Measurements from ENCODE around the gene MAPK14.

MAPK14 gene

DNA sequence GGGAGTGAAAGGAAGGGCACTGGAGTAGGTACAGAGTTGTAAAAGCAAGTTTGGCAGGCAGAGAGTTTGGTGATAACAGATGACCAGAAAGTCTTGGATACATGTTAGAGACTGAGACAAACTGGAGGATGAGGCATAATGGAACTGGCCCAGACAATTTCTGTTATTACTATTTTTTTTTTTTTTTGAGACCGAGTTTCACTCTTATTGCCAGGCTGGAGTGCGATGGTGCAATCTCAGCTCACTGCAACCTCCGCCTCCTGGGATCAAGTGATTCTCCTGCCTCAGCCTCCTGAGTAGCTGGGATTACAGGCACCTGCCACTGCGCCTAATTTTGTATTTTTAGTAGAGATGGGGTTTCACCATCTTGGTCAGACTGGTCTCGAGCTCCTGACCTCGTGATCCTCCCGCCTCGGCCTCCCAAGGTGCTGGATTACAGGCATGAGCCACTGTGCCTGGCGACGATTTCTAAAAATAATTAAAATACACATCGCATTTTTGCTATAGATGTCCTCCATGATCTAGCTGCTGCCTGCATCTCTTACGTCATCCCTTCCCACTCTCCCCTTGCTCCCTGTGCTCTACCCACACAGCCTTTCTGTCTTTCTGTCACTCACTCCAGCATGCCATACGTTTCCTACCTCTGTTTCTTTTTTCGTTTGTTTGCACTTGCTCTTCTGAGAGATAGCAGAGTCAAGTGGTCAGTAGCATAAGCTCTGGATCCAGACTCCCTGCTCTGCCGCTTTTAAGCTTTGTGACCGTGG, 23.5 kb downstream of the MAPK14 start:
- no peaks in the 10 kb centered on the region for H3K27me3 ChIP-seq (ENCODE audit: control insufficient read depth, insufficient read depth, low read length)
- H2AFZ ChIP-seq: no peak overlapping the region
- no peaks in the 10 kb centered on the region for H3K36me3 ChIP-seq (ENCODE audit: control insufficient read depth, insufficient read depth, low read length)
- no peak overlapping the region for H3K4me2 ChIP-seq (ENCODE audit: low read length)
- H3K79me2 ChIP-seq: peaks cover 32% of the 10 kb centered on the region
- no peak overlapping the region for H3K9ac ChIP-seq
- TF ChIP-seq CTCF (IDR thresholded peaks at IDR 0.05): no peak
- H3K27ac ChIP-seq: no peak overlapping the region
- H3K4me1 ChIP-seq: peaks cover 3% of the 10 kb centered on the region
- no peak overlapping the region for H3K4me3 ChIP-seq (ENCODE audit: low read depth, low read length)
- no peaks in the 10 kb centered on the region for H3K9me3 ChIP-seq (ENCODE audit: control insufficient read depth, low read length)

DNA sequence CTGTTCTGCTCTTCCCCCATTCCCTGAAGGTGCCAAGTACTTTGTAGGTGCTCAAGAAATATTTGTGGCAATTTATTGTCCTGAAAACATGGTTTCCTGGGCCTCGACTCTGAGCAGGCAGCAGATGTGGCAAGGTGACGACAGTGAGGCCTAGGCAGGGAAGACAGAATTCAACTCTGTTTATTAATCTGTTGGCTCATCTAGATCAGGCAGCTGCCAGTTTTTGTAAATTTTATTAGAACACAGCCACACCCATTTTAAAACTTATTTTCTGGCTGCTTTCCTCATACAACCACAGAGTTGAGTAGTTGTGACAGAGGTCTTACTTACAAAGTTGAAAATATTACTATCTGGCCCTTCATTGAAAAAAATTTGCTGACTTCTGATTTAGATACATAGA, 24.5 kb downstream of the MAPK14 start:
- H3K36me3 ChIP-seq (ENCODE audit: control insufficient read depth, insufficient read depth, low read length): no peaks in the 10 kb centered on the region
- H3K9me3 ChIP-seq (ENCODE audit: control insufficient read depth, low read length): no peaks in the 10 kb centered on the region
- no peak overlapping the region for H3K4me3 ChIP-seq (ENCODE audit: low read depth, low read length)
- TF ChIP-seq CTCF (IDR thresholded peaks at IDR 0.05): no peak
- H3K79me2 ChIP-seq: peaks cover 27% of the 10 kb centered on the region
- no peak overlapping the region for H3K4me2 ChIP-seq (ENCODE audit: low read length)
- no peak overlapping the region for H3K27ac ChIP-seq
- H3K4me1 ChIP-seq: peaks cover 3% of the 10 kb centered on the region
- H3K9ac ChIP-seq: no peak overlapping the region
- H3K27me3 ChIP-seq (ENCODE audit: control insufficient read depth, insufficient read depth, low read length): no peaks in the 10 kb centered on the region
- H2AFZ ChIP-seq: no peak overlapping the region

- H2AFZ ChIP-seq: no peak overlapping the region
- peaks cover 3% of the 10 kb centered on the region for H3K4me1 ChIP-seq
- no peak overlapping the region for H3K4me2 ChIP-seq (ENCODE audit: low read length)
- no peak for TF ChIP-seq CTCF (IDR thresholded peaks at IDR 0.05)
- no peaks in the 10 kb centered on the region for H3K36me3 ChIP-seq (ENCODE audit: control insufficient read depth, insufficient read depth, low read length)
- H3K4me3 ChIP-seq (ENCODE audit: low read depth, low read length): no peak overlapping the region
- H3K27me3 ChIP-seq (ENCODE audit: control insufficient read depth, insufficient read depth, low read length): no peaks in the 10 kb centered on the region
- H3K9ac ChIP-seq: no peak overlapping the region
- peaks cover 15% of the 10 kb centered on the region for H3K79me2 ChIP-seq
- no peak overlapping the region for H3K27ac ChIP-seq
- H3K9me3 ChIP-seq (ENCODE audit: control insufficient read depth, low read length): no peaks in the 10 kb centered on the region
These were observed 26.3 kb downstream of the MAPK14 start for GRCh38 chr6:36053878-36054277.

GRCh38 chr6:36054415-36054814, 26.8 kb downstream of the MAPK14 start:
- Histone ChIP-seq H3K79me2 (peaks cover 10% of the 10 kb centered on the region), H3K27me3 (ENCODE audit: control insufficient read depth, insufficient read depth, low read length) (no peaks in the 10 kb centered on the region), H3K36me3 (ENCODE audit: control insufficient read depth, insufficient read depth, low read length) (no peaks in the 10 kb centered on the region), H3K9me3 (ENCODE audit: control insufficient read depth, low read length) (no peaks in the 10 kb centered on the region), H3K4me1 (peaks cover 3% of the 10 kb centered on the region), H3K9ac (no peak overlapping the region), H3K27ac (no peak overlapping the region), H2AFZ (no peak overlapping the region), H3K4me3 (ENCODE audit: low read depth, low read length) (no peak overlapping the region), H3K4me2 (ENCODE audit: low read length) (no peak overlapping the region)
- no peak for TF ChIP-seq CTCF (IDR thresholded peaks at IDR 0.05)

DNA sequence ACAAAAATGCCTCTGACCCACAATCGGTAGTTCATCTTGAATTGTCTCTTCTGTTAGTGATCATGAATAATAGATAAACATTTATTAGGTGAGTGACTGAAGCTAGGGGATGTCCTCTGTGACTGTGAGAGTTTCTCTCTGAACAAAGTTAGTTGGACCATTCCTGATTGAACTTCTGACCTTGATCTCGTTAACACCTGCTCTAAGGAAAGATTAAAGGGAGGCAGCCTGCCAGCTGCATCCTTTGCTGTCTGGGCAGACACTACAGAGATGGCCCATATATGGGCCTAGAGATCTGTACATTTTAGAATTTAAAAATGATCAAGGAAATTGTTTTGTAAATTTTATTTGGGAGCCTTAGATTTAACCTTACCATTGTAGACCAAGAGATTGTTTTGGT, 27.3 kb downstream of the MAPK14 start:
- no peak for TF ChIP-seq CTCF (IDR thresholded peaks at IDR 0.05)

More for the DNA sequence above, 27.3 kb downstream of the MAPK14 start:
- H3K4me2 ChIP-seq (ENCODE audit: low read length): no peak overlapping the region
- no peaks in the 10 kb centered on the region for H3K27me3 ChIP-seq (ENCODE audit: control insufficient read depth, insufficient read depth, low read length)
- no peaks in the 10 kb centered on the region for H3K36me3 ChIP-seq (ENCODE audit: control insufficient read depth, insufficient read depth, low read length)
- H3K27ac ChIP-seq: no peak overlapping the region
- no peak overlapping the region for H3K9ac ChIP-seq
- H3K4me1 ChIP-seq: peaks cover 3% of the 10 kb centered on the region
- H3K9me3 ChIP-seq (ENCODE audit: control insufficient read depth, low read length): no peaks in the 10 kb centered on the region
- no peak overlapping the region for H3K4me3 ChIP-seq (ENCODE audit: low read depth, low read length)
- H3K79me2 ChIP-seq: peaks cover 10% of the 10 kb centered on the region
- H2AFZ ChIP-seq: no peak overlapping the region

All from parathyroid adenoma (tissue), 2 donors.